Measurements from ENCODE around the gene RAB3C.

Gene RAB3C

DNA sequence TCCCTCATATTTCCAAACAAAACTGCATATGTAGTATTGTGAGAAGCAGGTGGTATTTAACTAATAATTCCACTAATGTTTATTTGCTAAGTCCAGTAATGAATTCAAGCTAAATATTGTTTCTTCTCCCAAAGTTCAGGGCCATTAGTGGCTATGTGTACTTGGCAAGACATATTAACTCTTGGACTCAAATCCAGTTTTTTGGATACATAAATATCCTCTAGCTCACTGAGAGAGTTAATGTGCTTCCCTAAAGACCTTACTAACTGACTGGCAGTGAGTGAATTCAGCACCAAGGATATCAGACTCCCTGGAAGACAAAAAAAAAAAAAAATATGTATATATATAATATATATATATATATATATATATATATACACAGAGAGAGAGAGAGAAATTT, 214.1 kb downstream of the RAB3C start:
- no peak for ATAC-seq (replicated peaks)
- Mint-ChIP-seq H3K4me3 (no peak overlapping the region), H3K4me1 (peaks cover 8 to 11% of the 10 kb centered on the region in 2 donors), H3K27me3 (peaks cover 7 to 14% of the 10 kb centered on the region in 2 donors), H3K27ac (no peak overlapping the region), H3K9me3 (peaks cover 5 to 7% of the 10 kb centered on the region in 2 donors), H3K36me3 (peaks cover 0 to 10% of the 10 kb centered on the region in 2 donors)
- DNase-seq, result no peak

DNA sequence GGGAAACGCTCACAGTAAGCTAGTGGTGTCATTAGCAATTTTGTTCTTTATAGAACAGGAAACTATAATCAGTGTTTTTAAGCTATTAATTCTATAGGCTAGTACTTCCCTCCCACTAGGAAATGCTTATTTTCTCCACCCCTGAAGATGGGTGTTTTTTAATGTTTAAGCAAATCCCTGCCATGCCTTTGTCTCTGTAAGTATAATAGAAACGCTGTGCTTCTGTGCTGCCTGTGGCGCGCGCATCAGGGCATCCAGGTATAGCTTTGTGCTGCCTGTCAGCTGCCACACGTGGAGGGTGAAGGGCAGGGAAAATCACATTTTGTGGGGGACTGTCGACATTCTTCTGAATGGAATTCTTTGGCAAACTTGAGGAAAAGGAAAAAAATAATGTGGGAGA, 217.5 kb downstream of the RAB3C start:
- Mint-ChIP-seq H3K4me3 (no peak overlapping the region), H3K27ac (no peak overlapping the region), H3K4me1 (peaks cover 4% of the 10 kb centered on the region in 2 donors), H3K36me3 (peaks cover 0 to 4% of the 10 kb centered on the region in 2 donors), H3K27me3 (peaks cover 7 to 17% of the 10 kb centered on the region in 2 donors), H3K9me3 (peaks cover 3 to 4% of the 10 kb centered on the region in 2 donors)
- DNase-seq, result no peak
- ATAC-seq (replicated peaks), result no peak

DNA sequence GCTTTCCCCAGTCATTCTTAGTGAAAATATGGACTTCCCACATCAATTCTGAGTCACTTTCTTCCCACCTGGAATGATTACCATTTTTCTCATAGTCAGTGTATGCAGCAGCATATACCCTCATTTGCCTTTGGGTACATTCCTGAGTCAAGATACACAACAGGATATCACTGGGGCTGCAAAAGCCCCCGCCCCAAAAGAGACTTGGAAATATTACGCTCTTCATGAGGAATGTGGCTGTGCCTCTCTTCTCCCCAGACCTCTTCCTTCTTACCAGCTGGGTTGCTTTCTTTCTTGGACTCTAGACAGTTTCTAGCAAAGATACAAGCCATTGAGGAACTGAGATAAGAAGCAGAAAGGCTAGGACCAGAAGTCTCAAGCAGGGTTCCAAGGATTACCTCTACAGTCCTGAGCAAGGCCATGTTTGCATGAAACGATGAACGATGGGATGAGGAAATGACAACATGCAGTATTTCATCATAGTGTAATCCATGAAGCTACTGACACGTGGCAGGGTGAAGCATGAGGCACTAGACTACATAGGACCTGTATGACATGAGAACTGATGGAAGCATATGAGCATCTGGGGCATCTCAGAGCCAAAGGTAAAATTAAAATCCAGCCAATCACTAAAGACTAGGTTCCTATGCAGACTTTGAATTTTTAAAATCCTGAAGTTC, 218.1 kb downstream of the RAB3C start:
- DNase-seq (no peak), ATAC-seq (replicated peaks) (no peak)
- H3K27me3 Mint-ChIP-seq, result peaks cover 8 to 20% of the 10 kb centered on the region in 2 donors
- no peaks in the 10 kb centered on the region for H3K36me3 Mint-ChIP-seq
- no peaks in the 10 kb centered on the region for H3K9me3 Mint-ChIP-seq
- H3K27ac Mint-ChIP-seq, result no peak overlapping the region
- H3K4me1 Mint-ChIP-seq, result no peaks in the 10 kb centered on the region
- H3K4me3 Mint-ChIP-seq, result no peak overlapping the region

DNA sequence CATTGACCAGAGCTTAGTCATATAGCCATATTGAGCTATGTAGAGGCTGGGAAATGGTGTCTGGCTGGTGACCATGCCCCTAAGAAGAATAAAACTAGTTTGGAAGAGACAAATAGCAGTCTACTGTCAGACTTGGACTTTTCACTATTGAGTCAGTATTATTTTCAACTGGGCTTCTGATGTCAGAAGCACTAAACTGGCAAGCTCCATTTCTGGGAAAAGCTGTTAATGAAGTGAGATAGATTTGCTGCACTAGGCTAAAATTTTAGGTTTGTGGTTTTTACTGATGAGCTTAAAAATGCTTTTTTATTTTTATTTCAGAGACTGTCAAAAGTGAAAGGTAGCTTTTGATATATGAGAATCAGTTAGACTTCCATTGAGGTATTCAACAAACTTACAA, 220.2 kb downstream of the RAB3C start:
- DNase-seq (no peak), ATAC-seq (replicated peaks) (no peak)
- Mint-ChIP-seq H3K36me3 (no peaks in the 10 kb centered on the region), H3K27ac (no peak overlapping the region), H3K4me3 (no peak overlapping the region), H3K4me1 (no peaks in the 10 kb centered on the region), H3K27me3 (peaks cover 12 to 17% of the 10 kb centered on the region in 2 donors), H3K9me3 (no peaks in the 10 kb centered on the region)

DNA sequence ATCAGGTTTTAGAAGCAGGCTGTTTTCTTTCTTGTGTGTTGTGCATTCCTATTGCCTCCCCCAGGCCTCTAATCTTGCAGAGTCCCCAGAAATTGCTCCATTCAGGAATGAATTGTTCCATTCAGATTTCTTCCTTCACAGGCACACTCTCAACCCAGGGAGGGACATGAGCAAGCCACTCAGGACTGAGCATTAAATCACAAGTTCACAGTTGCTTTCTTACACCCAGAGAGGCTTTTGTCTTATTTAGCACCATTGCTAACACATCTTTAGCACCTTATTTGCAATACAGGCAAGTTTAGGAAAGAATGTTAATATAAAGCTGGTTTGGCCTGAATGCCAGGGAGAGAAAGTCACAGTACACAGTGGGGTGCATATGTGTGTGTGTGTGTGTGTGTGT, 221.4 kb downstream of the RAB3C start:
- Mint-ChIP-seq H3K9me3 (no peaks in the 10 kb centered on the region), H3K27me3 (peaks cover 12 to 17% of the 10 kb centered on the region in 2 donors), H3K36me3 (no peaks in the 10 kb centered on the region), H3K4me3 (no peak overlapping the region), H3K27ac (no peak overlapping the region), H3K4me1 (no peaks in the 10 kb centered on the region)
- ATAC-seq (replicated peaks) (no peak), DNase-seq (no peak)

DNA sequence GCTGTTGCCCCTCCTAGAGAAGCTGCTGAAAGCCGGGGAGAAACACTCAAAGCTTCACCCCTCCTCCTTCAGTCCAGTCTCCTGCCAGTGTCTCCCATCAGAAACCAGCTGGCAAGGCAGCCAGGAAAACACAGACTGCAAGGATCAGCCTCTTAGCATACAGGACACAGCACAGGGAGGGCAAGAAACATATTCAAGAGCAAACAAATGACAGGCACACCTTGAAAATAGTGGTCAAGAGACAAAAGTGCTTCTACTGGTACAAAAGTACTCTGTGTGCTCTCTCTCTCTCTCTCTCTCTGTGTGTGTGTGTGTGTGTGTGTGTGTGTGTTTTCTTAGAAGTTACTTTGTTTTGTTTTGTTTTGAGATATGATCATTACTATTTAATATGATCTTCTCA, 227.2 kb downstream of the RAB3C start:
- H3K36me3 Mint-ChIP-seq, result no peaks in the 10 kb centered on the region
- ATAC-seq (replicated peaks) (no peak), DNase-seq (no peak)
- no peak overlapping the region for H3K4me3 Mint-ChIP-seq
- peaks cover 6 to 10% of the 10 kb centered on the region in 2 donors for H3K27me3 Mint-ChIP-seq
- no peaks in the 10 kb centered on the region for H3K9me3 Mint-ChIP-seq
- H3K4me1 Mint-ChIP-seq, result peaks cover 0 to 5% of the 10 kb centered on the region in 2 donors
- H3K27ac Mint-ChIP-seq, result no peak overlapping the region

DNA sequence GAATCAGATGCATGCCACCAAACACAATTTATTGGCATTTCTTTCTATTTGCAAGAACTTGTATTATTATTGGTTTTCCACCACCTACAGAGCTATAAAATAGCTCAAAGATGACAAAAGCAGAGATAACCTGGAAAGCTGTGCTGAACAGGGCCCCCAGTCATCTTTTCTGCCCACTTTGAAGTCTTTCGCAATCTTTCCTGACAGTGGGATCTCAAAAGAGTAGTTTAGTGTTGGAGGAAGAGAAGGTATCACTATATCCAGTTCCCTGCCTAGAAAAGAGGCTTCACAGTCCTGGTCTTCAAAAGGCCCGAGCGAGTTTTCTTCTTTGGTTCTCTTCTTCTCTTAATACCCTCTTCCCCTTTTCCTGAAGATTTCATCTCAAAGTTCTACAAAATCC, 231.0 kb downstream of the RAB3C start:
- Mint-ChIP-seq H3K4me3 (no peak overlapping the region), H3K27ac (no peak overlapping the region), H3K9me3 (no peaks in the 10 kb centered on the region), H3K36me3 (no peaks in the 10 kb centered on the region), H3K27me3 (no peaks in the 10 kb centered on the region), H3K4me1 (peaks cover 0 to 5% of the 10 kb centered on the region in 2 donors)
- no peak for ATAC-seq (replicated peaks)
- DNase-seq, result no peak

DNA sequence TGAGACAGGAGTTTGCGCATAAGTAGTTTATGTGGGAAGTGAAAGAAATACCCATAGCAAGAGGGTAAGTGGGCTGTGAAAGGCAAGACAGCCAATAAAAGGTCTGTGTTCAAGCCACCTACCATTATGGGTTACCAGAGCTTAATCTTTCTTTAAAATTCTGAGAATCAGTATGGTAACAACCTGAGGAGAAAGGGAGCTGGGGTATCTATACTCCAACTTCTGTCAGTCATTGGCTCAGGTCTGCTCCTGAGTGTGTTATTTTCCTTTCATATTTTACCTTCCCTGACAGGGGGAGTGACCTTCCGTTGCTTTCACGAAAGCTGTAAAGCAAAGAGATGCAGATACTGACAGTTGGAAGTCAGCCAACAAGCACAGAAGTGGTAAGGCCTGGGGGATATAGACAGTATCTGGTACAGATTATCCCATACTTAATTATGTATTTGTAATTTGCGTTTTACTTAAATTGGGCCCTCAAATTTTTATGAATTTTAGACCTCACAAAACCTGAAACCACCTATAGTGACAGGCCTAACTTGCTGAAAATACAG, 233.4 kb downstream of the RAB3C start:
- no peaks in the 10 kb centered on the region for H3K36me3 Mint-ChIP-seq
- no peaks in the 10 kb centered on the region for H3K4me1 Mint-ChIP-seq
- no peaks in the 10 kb centered on the region for H3K9me3 Mint-ChIP-seq
- H3K27me3 Mint-ChIP-seq, result no peaks in the 10 kb centered on the region
- no peak overlapping the region for H3K27ac Mint-ChIP-seq
- ATAC-seq (replicated peaks), result no peak
- no peak for DNase-seq
- no peak overlapping the region for H3K4me3 Mint-ChIP-seq

DNA sequence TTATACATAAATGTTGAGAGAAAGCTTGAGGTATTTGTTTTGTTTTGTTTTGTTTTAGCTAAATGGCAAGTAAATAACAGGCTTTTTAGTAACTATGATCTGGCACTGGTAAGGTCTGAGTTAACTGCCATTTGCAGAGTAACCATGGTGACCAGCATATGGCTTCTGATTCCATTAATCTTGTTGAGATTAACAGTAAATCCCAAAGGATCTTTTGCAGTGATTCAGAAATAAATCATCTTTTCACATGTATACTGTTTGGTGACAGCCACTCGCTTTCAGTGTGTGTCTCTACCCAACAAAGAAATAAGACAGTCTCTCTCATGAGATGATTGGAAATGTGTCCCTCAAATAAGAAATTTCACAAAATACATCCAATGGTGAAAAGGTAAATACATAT, 235.6 kb downstream of the RAB3C start:
- Mint-ChIP-seq H3K27ac (no peak overlapping the region), H3K9me3 (no peaks in the 10 kb centered on the region), H3K36me3 (no peaks in the 10 kb centered on the region), H3K4me3 (no peak overlapping the region), H3K4me1 (no peaks in the 10 kb centered on the region), H3K27me3 (no peaks in the 10 kb centered on the region)
- DNase-seq, result no peak
- no peak for ATAC-seq (replicated peaks)

DNA sequence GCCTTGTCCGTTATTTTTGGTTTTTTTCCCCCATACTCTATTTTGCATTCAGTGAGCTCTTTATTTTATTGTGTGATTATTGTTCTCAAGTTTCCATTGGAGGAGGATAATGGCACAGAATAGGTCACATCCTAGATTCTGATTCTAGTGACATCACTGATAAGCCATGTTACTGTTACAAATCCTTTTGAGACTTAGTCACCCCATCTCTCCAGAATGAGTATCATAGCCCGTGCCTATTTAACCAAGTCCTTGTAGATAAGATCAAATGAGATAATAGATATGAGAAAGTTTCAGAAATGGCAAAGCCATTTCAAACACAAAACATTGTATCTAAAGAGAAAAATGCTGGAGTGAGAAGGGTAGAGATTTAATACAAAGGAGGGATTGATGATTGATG, 242.6 kb downstream of the RAB3C start:
- ATAC-seq (replicated peaks), result no peak
- DNase-seq, result no peak
- H3K4me3 Mint-ChIP-seq, result no peak overlapping the region
- peaks cover 6 to 11% of the 10 kb centered on the region in 2 donors for H3K27me3 Mint-ChIP-seq
- H3K4me1 Mint-ChIP-seq, result peaks cover 0 to 3% of the 10 kb centered on the region in 2 donors
- H3K36me3 Mint-ChIP-seq, result no peaks in the 10 kb centered on the region
- H3K9me3 Mint-ChIP-seq, result no peaks in the 10 kb centered on the region
- H3K27ac Mint-ChIP-seq, result no peak overlapping the region

DNA sequence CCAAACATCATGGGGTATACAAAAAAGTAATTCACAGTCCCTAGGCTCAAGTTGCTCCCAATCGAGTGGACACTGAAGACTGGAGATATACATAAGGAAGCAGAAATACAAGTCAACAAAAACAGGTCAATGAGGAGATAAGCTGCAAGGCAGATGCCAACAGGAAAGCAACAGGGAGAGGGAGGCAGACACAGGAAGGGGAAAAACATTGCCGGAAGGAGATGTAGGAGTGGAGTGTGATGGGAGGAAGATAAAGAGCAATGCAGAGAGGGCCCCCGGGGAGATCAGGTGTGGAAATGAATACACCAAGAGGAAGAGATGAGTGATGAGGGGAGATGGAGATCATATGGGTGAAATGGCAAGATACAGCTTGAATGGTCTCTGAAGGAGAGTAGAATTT, 243.0 kb downstream of the RAB3C start:
- peaks cover 6 to 11% of the 10 kb centered on the region in 2 donors for H3K27me3 Mint-ChIP-seq
- H3K27ac Mint-ChIP-seq, result no peak overlapping the region
- H3K9me3 Mint-ChIP-seq, result no peaks in the 10 kb centered on the region
- H3K36me3 Mint-ChIP-seq, result no peaks in the 10 kb centered on the region
- ATAC-seq (replicated peaks), result no peak
- no peak for DNase-seq
- no peak overlapping the region for H3K4me3 Mint-ChIP-seq
- H3K4me1 Mint-ChIP-seq, result peaks cover 0 to 3% of the 10 kb centered on the region in 2 donors

DNA sequence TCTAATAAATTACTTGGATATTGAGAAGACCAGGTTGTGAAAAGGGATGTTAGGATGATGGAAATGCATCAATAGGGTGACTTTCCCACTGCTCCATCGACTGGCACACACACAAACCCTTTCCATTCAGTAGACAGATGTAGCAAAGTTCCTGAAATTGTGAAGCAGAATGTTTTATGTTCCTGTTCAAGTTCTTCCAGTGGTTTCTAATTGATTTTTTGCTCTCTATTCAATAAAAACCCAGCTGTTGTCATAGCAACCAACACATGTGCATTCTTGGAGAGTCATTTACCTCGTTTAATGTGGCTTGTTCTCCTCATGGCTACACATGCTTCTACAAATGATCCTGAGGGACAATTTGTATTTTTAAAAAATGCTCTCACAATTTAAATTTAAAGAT, 244.6 kb downstream of the RAB3C start:
- Mint-ChIP-seq H3K27me3 (peaks cover 6 to 11% of the 10 kb centered on the region in 2 donors), H3K4me3 (no peak overlapping the region), H3K4me1 (peaks cover 0 to 3% of the 10 kb centered on the region in 2 donors), H3K9me3 (no peaks in the 10 kb centered on the region), H3K36me3 (no peaks in the 10 kb centered on the region), H3K27ac (no peak overlapping the region)
- ATAC-seq (replicated peaks), result no peak
- no peak for DNase-seq

DNA sequence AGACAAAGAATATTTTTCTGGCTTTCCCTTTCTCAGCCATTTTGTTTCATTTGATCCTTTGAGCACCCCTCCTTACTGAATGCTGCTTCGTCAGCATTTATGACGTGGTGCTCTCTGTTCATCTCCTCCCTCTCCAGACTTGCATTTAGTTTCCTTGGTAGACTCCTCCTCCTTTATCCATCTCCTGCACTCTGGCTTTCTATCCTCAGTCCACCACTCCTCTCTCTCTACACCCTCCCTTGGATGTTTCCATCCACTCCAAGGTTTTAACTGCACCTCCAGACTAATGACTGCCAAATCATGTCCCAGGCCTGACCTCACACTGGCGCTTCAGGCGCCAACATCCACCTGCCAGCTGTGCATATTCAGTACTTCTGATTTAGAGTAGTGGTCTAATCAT, 245.4 kb downstream of the RAB3C start:
- Mint-ChIP-seq H3K4me3 (no peak overlapping the region), H3K9me3 (no peaks in the 10 kb centered on the region), H3K27ac (no peak overlapping the region), H3K36me3 (no peaks in the 10 kb centered on the region), H3K4me1 (peaks cover 0 to 3% of the 10 kb centered on the region in 2 donors), H3K27me3 (peaks cover 6 to 11% of the 10 kb centered on the region in 2 donors)
- no peak for DNase-seq
- no peak for ATAC-seq (replicated peaks)

DNA sequence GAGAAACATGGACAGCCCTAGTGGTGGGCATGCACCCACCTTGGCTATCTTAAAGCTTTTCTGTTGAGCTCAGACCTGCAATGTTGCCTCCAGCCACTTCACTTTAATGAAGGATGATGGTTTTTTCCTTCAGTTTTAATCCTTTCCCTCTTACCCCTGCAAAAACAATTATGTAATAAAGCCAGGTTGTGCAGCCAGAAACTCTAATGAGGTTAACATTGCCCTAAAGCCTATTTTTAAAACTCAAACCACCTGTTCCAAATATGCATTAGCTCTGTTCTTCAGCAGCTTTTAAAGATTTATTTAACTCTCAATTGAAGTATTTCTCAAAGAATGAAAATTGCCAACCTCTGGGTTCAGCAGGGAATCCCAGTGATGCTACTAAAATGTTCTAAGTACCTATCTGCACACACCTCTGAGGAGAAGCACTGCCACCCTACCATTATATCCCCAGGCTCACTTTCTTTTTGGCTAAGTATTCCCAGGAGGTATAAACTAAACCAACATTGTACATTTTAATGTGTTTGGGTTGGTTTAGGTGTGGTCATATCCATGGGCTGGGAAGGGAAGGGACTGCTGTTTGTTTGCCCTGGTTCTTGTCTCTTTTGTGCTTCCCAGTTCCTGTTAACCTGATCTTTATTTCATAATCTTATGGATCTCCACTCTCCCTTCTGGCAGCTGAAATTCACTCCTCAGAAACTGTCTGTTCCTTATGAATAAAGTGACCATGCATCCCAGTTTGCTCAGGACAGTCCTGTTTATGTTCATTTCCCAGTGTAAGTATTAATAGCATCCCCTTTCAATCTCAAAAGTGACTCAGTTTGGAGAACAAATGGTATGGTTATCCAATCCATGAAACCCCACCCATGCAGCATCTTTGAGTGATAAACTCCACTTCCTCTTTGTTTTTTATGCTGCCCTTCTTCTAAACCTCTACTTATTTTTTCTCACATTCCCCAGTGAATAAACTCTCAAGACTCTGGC, 251.7 kb downstream of the RAB3C start:
- no peak overlapping the region for H3K27ac Mint-ChIP-seq
- no peak overlapping the region for H3K4me3 Mint-ChIP-seq
- no peaks in the 10 kb centered on the region for H3K27me3 Mint-ChIP-seq
- H3K9me3 Mint-ChIP-seq, result peaks cover 0 to 3% of the 10 kb centered on the region in 2 donors
- DNase-seq (no peak), ATAC-seq (replicated peaks) (no peak)
- H3K4me1 Mint-ChIP-seq, result peaks cover 8% of the 10 kb centered on the region in 2 donors
- peaks cover 0 to 4% of the 10 kb centered on the region in 2 donors for H3K36me3 Mint-ChIP-seq

Data from stimulated activated naive B cell treated with anti-CD40 and anti-IgM and Interleukin-4, amounts not matched to agents 10 μg/mL and 1 μg/mL and 100 μg/mL, for 72 hours (primary cell).